RWPE2 (cell line): ENCODE data around the gene ATXN7L2.

Source experiments
- ATAC-seq: fragments of 200-7000 bp; cut with Tn5 transposase; 3 replicates; pipeline ENCODE4 v1.9.1; 2021; ENCODE audit warnings: low read depth
- DNase-seq: peaks from one replicate; pipeline ENCODE4 v3.0.0-alpha.2; 2020; ENCODE audit warnings: low spot score
- H3K27ac ChIP-seq: fragments of 450-650 bp; 2 replicates; pipeline ENCODE4 v1.5.1; 2017; ENCODE audit warnings: mild to moderate bottlenecking; ENCODE audit not compliant: poor library complexity, severe bottlenecking
- H3K27me3 ChIP-seq: fragments of 250-450 bp; sonication (Bioruptor Pico); 2 replicates; pipeline ENCODE4 v1.5.1; 2021; ENCODE audit warnings: mild to moderate bottlenecking, moderate library complexity; ENCODE audit not compliant: insufficient read depth, poor library complexity, severe bottlenecking
- H3K36me3 ChIP-seq: fragments of 250-450 bp; sonication (Bioruptor Pico); 2 replicates; pipeline ENCODE4 v1.5.1; 2020; ENCODE audit warnings: low read depth, mild to moderate bottlenecking, moderate library complexity
- H3K4me1 ChIP-seq: fragments of 250-450 bp; sonication (Bioruptor Pico); 2 replicates; pipeline ENCODE4 v1.5.1; 2021; ENCODE audit warnings: mild to moderate bottlenecking, moderate library complexity; ENCODE audit not compliant: insufficient read depth, poor library complexity, severe bottlenecking
- H3K4me3 ChIP-seq: fragments of 250-450 bp; sonication (Bioruptor Pico); 2 replicates; pipeline ENCODE4 v1.5.1; 2021; ENCODE audit warnings: mild to moderate bottlenecking, moderate library complexity; ENCODE audit not compliant: severe bottlenecking
- H3K9me3 ChIP-seq: fragments of 250-450 bp; sonication (Bioruptor Pico); 2 replicates; pipeline ENCODE4 v1.5.1; 2021; ENCODE audit warnings: mild to moderate bottlenecking, moderate library complexity; ENCODE audit not compliant: severe bottlenecking
- CTCF ChIP-seq: fragments of 450-650 bp; IDR thresholded peaks from one replicate; pipeline ENCODE4 v1.5.1; 2017; ENCODE audit warnings: mild to moderate bottlenecking, moderate library complexity; ENCODE audit not compliant: poor library complexity, severe bottlenecking

ATXN7L2 gene

DNA sequence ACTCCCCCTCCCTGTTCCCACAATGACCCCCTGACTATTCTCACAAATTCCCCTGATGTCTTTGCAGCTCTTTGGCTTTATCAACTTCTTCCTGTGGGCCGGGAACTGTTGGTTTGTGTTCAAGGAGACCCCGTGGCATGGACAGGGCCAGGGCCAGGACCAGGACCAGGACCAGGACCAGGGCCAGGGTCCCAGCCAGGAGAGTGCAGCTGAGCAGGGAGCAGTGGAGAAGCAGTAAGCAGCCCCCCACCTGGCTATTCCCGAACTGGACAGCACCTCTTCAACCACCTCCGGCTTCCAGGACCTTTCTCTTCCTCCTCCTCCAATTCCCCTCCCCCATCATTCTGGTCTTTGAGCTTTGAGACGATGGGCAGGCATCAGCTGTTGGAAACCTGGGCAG lies 4.4 kb upstream of the ATXN7L2 start:
- H3K36me3 ChIP-seq, result no peaks in the 10 kb centered on the region
- ATAC-seq (no peak), DNase-seq (no peak)
- TF ChIP-seq CTCF, result no peak
- H3K4me1 ChIP-seq, result no peaks in the 10 kb centered on the region
- H3K27ac ChIP-seq, result no peak overlapping the region
- no peaks in the 10 kb centered on the region for H3K9me3 ChIP-seq
- H3K27me3 ChIP-seq, result no peaks in the 10 kb centered on the region
- H3K4me3 ChIP-seq, result no peak overlapping the region

DNA sequence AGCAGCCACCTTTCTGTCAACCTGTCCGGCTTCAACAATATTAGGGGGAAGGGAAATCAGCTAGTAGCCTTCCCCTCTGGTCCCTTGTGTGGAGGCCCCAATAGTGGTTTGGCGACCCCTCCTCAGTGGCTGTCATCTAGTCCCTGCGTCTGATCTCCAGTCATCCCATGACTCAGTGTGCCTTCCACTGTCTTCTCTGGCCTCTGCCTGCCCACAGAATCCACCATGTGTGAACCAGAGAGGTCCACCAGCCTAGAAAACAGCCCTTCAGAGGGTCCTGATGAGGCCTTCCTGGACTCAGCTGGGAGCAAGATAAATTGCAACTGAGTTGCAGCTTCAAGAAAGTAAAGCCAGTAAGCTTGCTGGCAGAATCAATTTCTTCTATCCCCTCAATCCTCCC lies 3.8 kb upstream of the ATXN7L2 start:
- H3K4me1 ChIP-seq, result peaks cover 4% of the 10 kb centered on the region
- H3K27me3 ChIP-seq, result no peaks in the 10 kb centered on the region
- ATAC-seq (no peak), DNase-seq (no peak)
- H3K27ac ChIP-seq, result no peak overlapping the region
- H3K4me3 ChIP-seq, result no peak overlapping the region
- H3K9me3 ChIP-seq, result no peaks in the 10 kb centered on the region
- H3K36me3 ChIP-seq, result no peaks in the 10 kb centered on the region
- no peak for TF ChIP-seq CTCF

- peaks cover 4% of the 10 kb centered on the region for H3K4me1 ChIP-seq
- no peak for TF ChIP-seq CTCF
- H3K9me3 ChIP-seq, result no peaks in the 10 kb centered on the region
- H3K4me3 ChIP-seq, result no peak overlapping the region
- no peaks in the 10 kb centered on the region; the same call in 1 of the 2 replicates for H3K36me3 ChIP-seq
- DNase-seq (no peak), ATAC-seq (no peak)
- no peak overlapping the region for H3K27ac ChIP-seq
- H3K27me3 ChIP-seq, result no peaks in the 10 kb centered on the region
These were observed 2.1 kb upstream of the ATXN7L2 start for GRCh38 chr1:109481646-109482045.

DNA sequence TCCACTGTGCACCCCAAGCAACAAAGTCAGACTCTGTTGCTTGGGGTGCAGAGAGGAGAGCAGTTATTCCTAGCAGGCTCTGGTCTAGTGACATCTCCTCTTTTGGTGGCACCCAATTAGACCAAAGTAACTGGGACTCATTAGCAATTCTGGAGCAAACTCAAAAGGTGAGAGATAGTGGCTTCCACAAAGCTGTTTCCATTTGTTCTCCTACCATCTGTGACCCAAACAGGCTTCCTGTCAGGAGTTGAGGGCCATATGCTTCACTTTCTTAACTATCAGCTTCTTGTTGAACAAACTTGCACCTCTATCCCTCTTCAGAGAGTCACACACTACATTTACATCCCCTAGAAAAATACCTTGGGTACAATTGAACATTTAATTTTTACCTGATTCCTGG lies 1.5 kb upstream of the ATXN7L2 start:
- no peak for ATAC-seq

More for the DNA sequence above, 1.5 kb upstream of the ATXN7L2 start:
- H3K27ac ChIP-seq, result no peak overlapping the region
- H3K4me1 ChIP-seq, result peaks cover 4% of the 10 kb centered on the region
- H3K27me3 ChIP-seq, result no peaks in the 10 kb centered on the region
- peaks cover 2% of the 10 kb centered on the region; the same call in 1 of the 2 replicates for H3K36me3 ChIP-seq
- TF ChIP-seq CTCF, result no peak
- H3K9me3 ChIP-seq, result no peaks in the 10 kb centered on the region
- no peak for DNase-seq
- no peak overlapping the region for H3K4me3 ChIP-seq
